GM19025 (cell line): ENCODE measurements around the gene ZNF865.

Experiments used
- ATAC-seq: cut with Tn5 transposase; IDR thresholded peaks from one replicate; pipeline ENCODE4 v1.9.1; 2021; ENCODE audit warnings: mild to moderate bottlenecking, low read depth, moderate library complexity; ENCODE audit not compliant: unreplicated experiment

The ZNF865 gene

GRCh38 chr19:55603581-55604292 lies 1.7 kb upstream of the ZNF865 start:
- no peak for ATAC-seq

GRCh38 chr19:55605207-55605636 lies 225 bp upstream of the ZNF865 start:
- ATAC-seq, result peak; percentile 69

- ATAC-seq, result no peak
Measured at GRCh38 chr19:55606471-55606787, 982 bp downstream of the ZNF865 start.

- no peak for ATAC-seq
Measured at GRCh38 chr19:55606817-55607216, 1.4 kb downstream of the ZNF865 start.

GRCh38 chr19:55609326-55609725 lies 3.9 kb downstream of the ZNF865 start:
- ATAC-seq, result no peak

- no peak for ATAC-seq
Measured at GRCh38 chr19:55611300-55611982, 6.0 kb downstream of the ZNF865 start.

- no peak for ATAC-seq
Measured at GRCh38 chr19:55611983-55612645, 6.7 kb downstream of the ZNF865 start.

GRCh38 chr19:55613396-55613795 lies 7.9 kb downstream of the ZNF865 start:
- ATAC-seq, result no peak

- ATAC-seq, result no peak
Measured at GRCh38 chr19:55613930-55614710, 8.7 kb downstream of the ZNF865 start.

- ATAC-seq, result no peak
Measured at GRCh38 chr19:55614711-55615542, 9.5 kb downstream of the ZNF865 start.

GRCh38 chr19:55615543-55616394 lies 10.3 kb downstream of the ZNF865 start:
- no peak for ATAC-seq

GRCh38 chr19:55616395-55616875 lies 11.0 kb downstream of the ZNF865 start:
- no peak for ATAC-seq

- ATAC-seq, result no peak
Measured at GRCh38 chr19:55617426-55617825, 12.0 kb downstream of the ZNF865 start.

- no peak for ATAC-seq
Measured at GRCh38 chr19:55618426-55618825, 13.0 kb downstream of the ZNF865 start.

- no peak for ATAC-seq
Measured at GRCh38 chr19:55619286-55619685, 13.8 kb downstream of the ZNF865 start.

- no peak for ATAC-seq
Measured at GRCh38 chr19:55620410-55621204, 15.2 kb downstream of the ZNF865 start.

GRCh38 chr19:55621205-55621672 lies 15.8 kb downstream of the ZNF865 start:
- no peak for ATAC-seq

- ATAC-seq, result no peak
Measured at GRCh38 chr19:55621673-55622231, 16.3 kb downstream of the ZNF865 start.
